ENCODE results near the gene TAF9.
"Not testable (repeated sequence)": the region's sequence is repeated elsewhere in the genome, so short reads cannot be mapped to it uniquely, and the experiment has no call there.

TAF9 gene

DNA sequence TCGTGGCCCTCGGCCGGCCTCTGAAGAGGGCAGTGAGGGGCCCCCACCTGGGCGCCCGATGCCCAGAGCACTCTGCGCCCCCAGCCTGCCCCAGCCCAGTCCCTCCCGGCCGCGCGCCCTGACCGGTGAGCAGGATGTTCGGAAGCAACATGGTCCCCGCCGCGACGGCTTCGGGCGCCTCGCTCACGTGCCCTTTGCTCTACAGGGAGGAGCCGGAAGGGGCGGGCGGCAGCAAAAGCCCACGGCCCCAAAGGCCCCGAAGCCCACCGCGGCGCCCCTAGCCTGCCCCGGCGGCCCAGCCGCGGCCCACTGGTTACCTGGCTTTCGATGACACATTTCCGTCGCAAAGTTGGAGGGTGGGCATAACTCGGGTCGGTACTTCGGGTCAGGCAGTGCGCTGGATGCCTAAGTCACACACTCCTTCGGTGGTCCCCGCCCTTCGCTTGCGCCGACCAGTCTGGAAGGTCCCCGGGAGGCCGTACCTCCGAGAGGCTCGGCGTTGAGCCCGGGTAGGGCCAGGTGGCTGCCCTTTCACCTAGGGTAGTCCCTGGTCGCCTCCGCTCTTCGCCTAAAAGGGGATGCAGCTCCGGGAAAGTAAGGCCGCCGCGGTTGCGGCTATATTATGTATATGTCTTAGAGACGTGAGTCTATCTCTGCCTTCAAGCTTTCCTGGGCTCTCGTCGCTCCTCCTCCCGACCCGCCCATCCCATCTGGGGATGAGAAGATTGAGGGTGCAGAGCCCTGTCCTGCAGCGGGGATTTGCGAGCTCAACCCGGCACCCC, at the start of gene TAF9, which contains the start of the genes AK6 and RAD17:
Gene TAF9 (minus strand): TSS at position 181 of the 782 bp plus-strand sequence. CDS start 3,783 bp downstream, outside the sequence.
Gene AK6 (minus strand): TSS at position 181 of the 782 bp plus-strand sequence. CDS start 30 bp downstream, at position 151.
Gene RAD17 (plus strand): TSS at position 479 of the 782 bp plus-strand sequence. CDS start 2,391 bp downstream, outside the sequence.
- peak; percentile 91 for DNase-seq

DNA sequence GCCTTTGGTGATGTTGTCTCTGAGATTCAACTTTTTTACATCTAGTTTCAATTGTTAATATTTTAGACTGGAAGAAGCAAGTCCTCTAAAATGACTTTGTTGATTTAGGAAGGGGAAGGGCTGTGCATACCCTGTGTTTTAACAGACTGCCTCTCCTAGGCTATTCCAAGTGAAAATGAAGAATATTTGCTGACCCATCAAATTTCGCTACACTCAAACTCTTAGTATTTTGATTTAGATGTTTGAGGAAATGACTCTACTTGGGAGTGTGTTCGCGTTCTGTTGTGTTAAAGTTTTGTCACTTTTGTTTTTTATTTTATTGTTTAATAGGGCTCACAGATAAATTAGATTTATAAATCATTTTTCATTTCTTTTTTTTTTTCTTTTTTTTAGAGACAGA, 49.2 kb upstream of the TAF9 start:
- no peak for DNase-seq

DNA sequence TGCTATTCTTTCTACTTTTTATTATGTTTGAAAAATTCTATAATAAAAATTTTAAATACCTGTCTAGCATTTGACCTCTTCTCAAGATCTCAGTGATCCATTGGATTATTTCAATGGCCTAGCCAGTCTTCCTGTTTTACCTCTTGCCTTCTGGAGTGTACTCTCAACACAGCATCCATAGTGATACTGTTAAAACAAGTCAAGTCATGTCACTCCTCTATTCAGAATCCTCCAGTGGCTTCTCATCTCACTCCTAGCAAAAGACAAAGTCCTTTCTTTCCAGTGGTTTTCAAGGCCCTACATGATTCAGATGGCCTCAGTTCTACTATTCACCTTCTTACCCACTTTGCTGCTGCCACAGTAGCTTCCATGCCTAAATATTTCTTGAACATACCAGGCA, 47.4 kb upstream of the TAF9 start:
- no peak for DNase-seq

GRCh38 chr5:69416180-69416579, 46.9 kb upstream of the TAF9 start:
- no peak for DNase-seq

- no peak for DNase-seq
Measured at GRCh38 chr5:69415584-69415958, 46.3 kb upstream of the TAF9 start.

GRCh38 chr5:69414885-69415583, 45.7 kb upstream of the TAF9 start, which contains the start of gene MARVELD2:
TSS of gene MARVELD2 (plus strand) at chr5:69415116. CDS start at chr5:69419386, 4,270 bp downstream.
- peak; percentile 53 for DNase-seq

GRCh38 chr5:69404659-69405330, 35.5 kb upstream of the TAF9 start:
- DNase-seq, result no peak

- DNase-seq, result no peak
Measured at GRCh38 chr5:69378376-69378775, 9.1 kb upstream of the TAF9 start.

DNA sequence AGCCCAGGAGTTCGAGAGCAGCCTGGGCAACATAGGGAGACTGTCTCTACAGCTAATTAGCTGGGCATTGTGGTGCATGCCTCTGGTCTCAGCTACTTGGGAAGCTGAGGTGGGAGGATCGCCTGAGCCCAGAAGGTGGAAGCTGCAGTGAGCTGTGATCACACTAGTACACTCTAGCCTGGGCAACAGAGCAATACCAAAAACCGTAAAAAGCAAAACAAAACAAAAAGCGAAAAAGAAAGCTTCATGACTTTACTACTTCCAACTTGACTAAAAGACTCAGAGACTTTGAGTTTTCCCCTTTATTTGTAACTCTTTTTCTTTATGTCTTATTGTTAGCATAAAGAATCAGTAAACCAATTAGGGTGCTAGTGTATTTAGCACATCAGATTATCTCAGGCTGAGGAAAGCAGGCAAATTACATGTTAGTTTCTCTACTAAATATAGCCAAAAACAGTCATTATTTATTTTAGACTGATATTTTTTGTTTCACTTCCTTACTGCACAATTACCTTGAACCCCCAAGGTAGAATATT, 5.7 kb upstream of the TAF9 start:
- no peak for DNase-seq

DNA sequence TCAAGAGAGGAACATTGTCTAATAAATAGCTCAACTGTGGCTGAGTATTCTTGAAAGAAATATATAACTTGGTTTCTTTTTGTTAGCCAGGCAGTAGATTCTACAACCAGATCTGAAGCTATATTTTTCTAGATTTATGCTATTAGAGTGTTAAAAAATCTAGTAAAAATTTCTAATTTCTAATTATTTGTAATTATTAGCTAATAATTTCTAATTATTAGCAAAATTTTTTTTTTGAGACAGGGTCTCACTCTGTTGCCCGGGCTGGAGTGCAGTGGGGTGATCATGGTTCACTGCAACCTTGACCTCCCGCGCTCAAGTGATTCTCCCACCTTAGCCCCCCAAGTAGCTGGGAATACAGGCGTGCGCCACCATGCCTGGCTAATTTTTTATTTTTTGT, 3.1 kb upstream of the TAF9 start:
- no peak for DNase-seq

GRCh38 chr5:69370335-69370734, 1.0 kb upstream of the TAF9 start:
- DNase-seq, result not testable (repeated sequence)

- peak; percentile 14 for DNase-seq
Measured at GRCh38 chr5:69368458-69369339, 621 bp downstream of the TAF9 start.

GRCh38 chr5:69367697-69368279, 1.5 kb downstream of the TAF9 start:
- DNase-seq, result no peak

- DNase-seq, result no peak
Measured at GRCh38 chr5:69364850-69365249, 4.5 kb downstream of the TAF9 start.

DNA sequence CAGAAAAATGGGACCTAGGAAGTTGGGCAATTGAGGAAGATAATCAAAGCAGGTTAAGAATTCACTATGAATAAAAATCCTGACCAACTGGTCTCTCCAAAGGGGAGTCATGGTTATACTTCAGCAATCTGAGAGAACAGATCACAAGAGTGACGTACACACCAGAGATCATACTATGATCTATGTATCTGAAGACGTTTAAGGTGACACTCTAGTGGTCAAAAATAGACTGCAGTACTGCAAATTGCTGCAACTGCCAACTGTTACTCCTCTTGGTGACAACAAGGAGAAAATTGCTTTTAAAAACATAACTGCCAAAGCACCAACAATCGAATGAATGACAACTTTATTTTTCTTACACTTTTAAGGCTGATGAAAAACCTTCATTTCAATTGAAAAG, 4.9 kb downstream of the TAF9 start:
- no peak for DNase-seq

GRCh38 chr5:69360442-69360841, 8.9 kb downstream of the TAF9 start:
- DNase-seq, result no peak

- no peak for DNase-seq
Measured at GRCh38 chr5:69359699-69360098, 9.6 kb downstream of the TAF9 start.

DNA sequence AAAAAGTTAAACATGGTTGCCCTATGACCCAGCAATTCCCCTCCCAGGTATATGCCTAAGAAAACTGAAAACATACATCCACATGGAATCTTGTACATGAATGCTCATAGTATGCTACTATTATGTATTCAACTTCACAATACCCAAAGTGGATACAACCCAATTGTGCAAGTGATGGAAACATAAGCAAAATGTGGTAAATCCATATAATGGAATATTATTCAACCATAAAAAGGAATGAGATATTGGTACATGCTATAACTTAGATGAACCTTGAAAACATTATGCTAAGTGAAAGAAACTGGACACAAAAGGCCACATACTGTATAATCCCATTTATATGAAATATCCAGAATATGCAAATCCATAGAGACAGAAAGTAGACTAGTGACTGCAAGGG, 18.7 kb downstream of the TAF9 start:
- DNase-seq, result no peak

- DNase-seq, result no peak
Measured at GRCh38 chr5:69343083-69343482, 26.2 kb downstream of the TAF9 start.

DNA sequence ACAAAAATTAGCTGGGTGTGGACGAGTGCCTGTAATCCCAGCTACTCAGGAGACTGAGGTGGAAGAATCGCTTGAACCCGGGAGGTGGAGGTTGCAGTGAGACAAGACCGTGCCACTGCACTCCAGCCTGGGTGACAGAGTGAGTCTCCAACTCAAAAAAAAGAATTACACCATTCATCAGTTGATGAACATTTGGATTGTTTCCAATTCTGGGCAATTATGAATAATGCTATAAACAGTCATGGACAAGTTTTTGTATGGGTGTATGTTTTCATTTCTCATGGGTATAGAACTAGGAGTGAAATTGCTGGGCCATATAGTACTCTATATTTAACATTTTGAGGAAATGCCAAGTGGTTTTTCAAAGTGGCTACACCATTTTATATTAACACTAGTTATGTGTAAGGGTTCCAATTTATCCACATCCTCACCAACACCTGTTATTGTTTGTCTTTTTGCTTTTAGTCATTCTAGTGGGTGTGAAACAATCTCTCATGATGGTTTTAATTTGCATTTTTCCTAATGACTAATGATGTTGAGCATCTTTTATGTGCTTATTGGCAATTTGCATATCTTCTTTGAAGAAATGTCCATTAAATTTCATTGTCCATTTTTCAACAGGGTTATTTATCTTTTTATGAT, 27.7 kb downstream of the TAF9 start:
- no peak for DNase-seq

- DNase-seq, result no peak
Measured at GRCh38 chr5:69335341-69335935, 33.9 kb downstream of the TAF9 start.
